ENCODE results near the gene GNG4. TPM values are rescaled to one million over a fixed set of nuclear protein-coding genes. Genes with fewer than 3 reads are reported as not detected.

Gene GNG4
- total RNA-seq, 1 donor: under 0.01 TPM

DNA sequence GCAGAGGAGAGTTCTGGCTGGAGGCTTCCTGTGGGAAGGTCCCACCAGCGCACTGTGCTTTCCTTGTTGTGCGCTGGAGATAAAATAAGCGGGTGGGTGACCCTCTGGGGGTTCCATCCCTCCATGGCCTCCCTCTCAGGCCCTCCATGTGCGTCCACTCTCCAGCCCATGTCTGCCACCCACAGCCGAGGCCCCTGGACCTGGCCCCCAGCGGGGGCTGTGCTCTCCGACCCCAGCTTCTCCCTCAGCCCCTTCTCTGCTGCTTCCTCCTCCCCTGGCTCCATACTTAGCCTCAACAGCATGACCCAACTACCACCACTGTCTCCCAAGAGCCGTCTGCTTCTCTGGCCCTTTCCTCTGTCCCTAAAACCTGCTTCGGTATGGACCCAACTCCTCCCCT is 61.4 kb downstream of the GNG4 start:
- no peaks in the 10 kb centered on the region for H3K36me3 ChIP-seq (ENCODE audit: insufficient read depth, low read length)
- H3K9me3 ChIP-seq (ENCODE audit: low read depth, low read length): no peaks in the 10 kb centered on the region
- no peak for TF ChIP-seq CTCF (IDR thresholded peaks at IDR 0.05; ENCODE audit: extremely low read depth, low read depth, low read length)
- H3K27ac ChIP-seq (ENCODE audit: low read depth, low read length): no peak overlapping the region
- H3K4me1 ChIP-seq (ENCODE audit: insufficient read depth, low read length): peaks cover 9% of the 10 kb centered on the region
- H3K4me2 ChIP-seq (ENCODE audit: insufficient read depth, low read length): no peak overlapping the region
- H4K20me1 ChIP-seq (ENCODE audit: insufficient read depth, low read length): no peaks in the 10 kb centered on the region
- H3K79me2 ChIP-seq (ENCODE audit: insufficient read depth, low read length): no peaks in the 10 kb centered on the region
- peaks cover 22% of the 10 kb centered on the region for H3K27me3 ChIP-seq (ENCODE audit: insufficient read depth, low read length)
- H3K4me3 ChIP-seq (ENCODE audit: insufficient read depth, low read length): no peak overlapping the region
- no peak for DNase-seq (ENCODE audit: insufficient read length, low spot score, missing footprints)
- no peak overlapping the region for H2AFZ ChIP-seq (ENCODE audit: low read length)

DNA sequence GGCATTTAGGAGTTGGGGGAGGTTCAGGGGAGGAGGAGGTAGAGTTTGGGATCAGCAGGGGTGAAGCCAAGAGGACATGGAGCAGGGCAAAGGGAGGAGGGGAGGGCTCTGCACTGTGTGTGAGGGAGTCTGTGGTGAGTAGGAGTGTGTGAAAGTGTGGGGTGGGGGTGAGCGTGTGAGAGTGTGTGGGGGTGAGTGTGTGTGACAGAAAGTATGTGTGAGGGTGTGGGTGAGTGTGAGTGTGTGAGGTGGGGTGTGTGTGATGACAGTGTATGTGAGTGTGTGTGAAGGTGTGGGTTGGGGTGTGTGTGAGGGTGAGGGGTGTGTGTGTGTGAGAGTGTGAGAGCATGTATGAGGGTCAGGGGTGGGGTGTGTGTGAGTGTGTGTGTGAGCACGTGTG is 62.6 kb downstream of the GNG4 start:
- no peak overlapping the region for H3K4me3 ChIP-seq (ENCODE audit: insufficient read depth, low read length)
- H3K27ac ChIP-seq (ENCODE audit: low read depth, low read length): no peak overlapping the region
- H3K4me2 ChIP-seq (ENCODE audit: insufficient read depth, low read length): no peak overlapping the region
- peaks cover 28% of the 10 kb centered on the region for H3K27me3 ChIP-seq (ENCODE audit: insufficient read depth, low read length)
- DNase-seq (ENCODE audit: insufficient read length, low spot score, missing footprints): no peak
- H3K4me1 ChIP-seq (ENCODE audit: insufficient read depth, low read length): peaks cover 9% of the 10 kb centered on the region
- H4K20me1 ChIP-seq (ENCODE audit: insufficient read depth, low read length): no peaks in the 10 kb centered on the region
- no peaks in the 10 kb centered on the region for H3K9me3 ChIP-seq (ENCODE audit: low read depth, low read length)
- no peak for TF ChIP-seq CTCF (IDR thresholded peaks at IDR 0.05; ENCODE audit: extremely low read depth, low read depth, low read length)
- no peaks in the 10 kb centered on the region for H3K79me2 ChIP-seq (ENCODE audit: insufficient read depth, low read length)
- no peak overlapping the region for H2AFZ ChIP-seq (ENCODE audit: low read length)
- no peaks in the 10 kb centered on the region for H3K36me3 ChIP-seq (ENCODE audit: insufficient read depth, low read length)

GRCh38 chr1:235586413-235586812 is 63.2 kb downstream of the GNG4 start:
- no peaks in the 10 kb centered on the region for H3K79me2 ChIP-seq (ENCODE audit: insufficient read depth, low read length)
- no peak overlapping the region for H2AFZ ChIP-seq (ENCODE audit: low read length)
- H3K9me3 ChIP-seq (ENCODE audit: low read depth, low read length): no peaks in the 10 kb centered on the region
- peaks cover 9% of the 10 kb centered on the region for H3K4me1 ChIP-seq (ENCODE audit: insufficient read depth, low read length)
- no peaks in the 10 kb centered on the region for H4K20me1 ChIP-seq (ENCODE audit: insufficient read depth, low read length)
- no peak overlapping the region for H3K4me3 ChIP-seq (ENCODE audit: insufficient read depth, low read length)
- peaks cover 30% of the 10 kb centered on the region for H3K27me3 ChIP-seq (ENCODE audit: insufficient read depth, low read length)
- DNase-seq (ENCODE audit: insufficient read length, low spot score, missing footprints): no peak
- TF ChIP-seq CTCF (IDR thresholded peaks at IDR 0.05; ENCODE audit: extremely low read depth, low read depth, low read length): no peak
- H3K4me2 ChIP-seq (ENCODE audit: insufficient read depth, low read length): no peak overlapping the region
- H3K27ac ChIP-seq (ENCODE audit: low read depth, low read length): no peak overlapping the region
- H3K36me3 ChIP-seq (ENCODE audit: insufficient read depth, low read length): no peaks in the 10 kb centered on the region

GRCh38 chr1:235584973-235585372 is 64.6 kb downstream of the GNG4 start:
- no peak overlapping the region for H3K4me2 ChIP-seq (ENCODE audit: insufficient read depth, low read length)
- no peaks in the 10 kb centered on the region for H3K79me2 ChIP-seq (ENCODE audit: insufficient read depth, low read length)
- H3K4me3 ChIP-seq (ENCODE audit: insufficient read depth, low read length): no peak overlapping the region
- no peaks in the 10 kb centered on the region for H3K36me3 ChIP-seq (ENCODE audit: insufficient read depth, low read length)
- no peak overlapping the region for H2AFZ ChIP-seq (ENCODE audit: low read length)
- TF ChIP-seq CTCF (IDR thresholded peaks at IDR 0.05; ENCODE audit: extremely low read depth, low read depth, low read length): no peak
- DNase-seq (ENCODE audit: insufficient read length, low spot score, missing footprints): no peak
- no peak overlapping the region for H3K27ac ChIP-seq (ENCODE audit: low read depth, low read length)
- H3K27me3 ChIP-seq (ENCODE audit: insufficient read depth, low read length): peaks cover 30% of the 10 kb centered on the region
- H3K4me1 ChIP-seq (ENCODE audit: insufficient read depth, low read length): peaks cover 9% of the 10 kb centered on the region
- no peaks in the 10 kb centered on the region for H4K20me1 ChIP-seq (ENCODE audit: insufficient read depth, low read length)
- H3K9me3 ChIP-seq (ENCODE audit: low read depth, low read length): no peaks in the 10 kb centered on the region

Data from osteoblast (primary cell).